HG03039 (cell line): ENCODE results near the gene DIS3.
A peak's percentile ranks its signal among the peaks of the same experiment; 100 is the strongest.
"Not testable (repeated sequence)": the region's sequence is repeated elsewhere in the genome, so short reads cannot be mapped to it uniquely, and the experiment has no call there.

ENCODE experiments used
- ATAC-seq: cut with Tn5 transposase; IDR thresholded peaks from one replicate; pipeline ENCODE4 v1.9.1; 2021; ENCODE audit warnings: mild to moderate bottlenecking, moderate library complexity; ENCODE audit not compliant: unreplicated experiment

DIS3 gene

DNA sequence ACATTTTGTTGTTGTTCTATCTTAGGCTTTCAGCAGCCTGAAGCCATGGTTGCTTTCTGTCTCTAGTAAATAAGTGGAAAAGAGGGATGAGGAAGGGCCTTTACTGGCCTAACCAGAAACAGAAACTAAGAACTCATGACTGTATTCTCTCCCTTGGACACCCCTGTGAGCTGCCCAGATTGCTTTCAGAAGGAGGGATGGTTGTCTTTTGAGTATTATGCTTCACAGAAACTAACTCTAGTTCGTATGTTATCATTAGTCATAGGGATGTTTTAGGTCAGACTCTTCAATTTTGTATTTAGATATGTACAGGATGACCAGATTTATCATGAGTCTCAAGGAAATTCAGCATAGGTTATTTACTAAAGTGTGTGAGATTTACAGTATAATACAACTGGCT lies 36.4 kb downstream of the DIS3 start:
- ATAC-seq = peak; percentile 77

DNA sequence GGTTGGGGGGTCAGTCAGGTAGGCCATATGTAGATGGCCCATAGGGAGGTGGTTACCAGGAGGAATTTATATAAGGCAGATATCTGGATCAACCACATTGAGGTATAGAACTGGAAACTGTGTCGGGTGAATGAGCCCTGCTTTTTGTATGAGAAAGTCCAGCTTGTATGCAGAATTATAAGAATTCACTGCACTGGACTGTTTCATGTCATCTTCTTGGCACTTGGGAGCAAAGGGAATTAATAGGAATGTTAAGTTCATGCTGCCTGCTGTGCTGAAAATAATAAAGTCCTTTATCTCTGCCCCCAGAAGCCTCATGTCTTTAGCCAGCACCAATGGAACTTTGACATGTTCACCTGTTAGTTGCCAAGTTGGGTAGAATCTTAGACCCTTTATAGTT lies 41.7 kb downstream of the DIS3 start:
- no peak for ATAC-seq

DNA sequence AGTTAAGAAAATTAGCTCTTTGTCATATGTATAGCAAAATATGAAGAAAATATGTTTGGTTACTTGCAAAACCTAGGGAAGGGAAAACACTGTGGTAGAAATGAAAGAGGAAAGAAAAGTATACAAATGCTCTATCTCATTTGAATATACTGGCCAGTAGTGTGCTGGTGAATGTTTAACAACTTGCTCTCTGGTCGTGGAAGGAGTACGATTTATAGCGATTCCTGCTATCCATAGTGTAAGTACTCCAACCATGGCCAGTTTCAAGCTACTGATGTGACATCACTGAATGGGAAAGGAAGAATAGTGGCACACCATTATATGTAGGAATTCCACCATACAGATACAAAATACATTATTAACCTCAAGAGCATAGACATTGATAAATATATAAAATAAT lies 44.7 kb downstream of the DIS3 start:
- no peak for ATAC-seq

DNA sequence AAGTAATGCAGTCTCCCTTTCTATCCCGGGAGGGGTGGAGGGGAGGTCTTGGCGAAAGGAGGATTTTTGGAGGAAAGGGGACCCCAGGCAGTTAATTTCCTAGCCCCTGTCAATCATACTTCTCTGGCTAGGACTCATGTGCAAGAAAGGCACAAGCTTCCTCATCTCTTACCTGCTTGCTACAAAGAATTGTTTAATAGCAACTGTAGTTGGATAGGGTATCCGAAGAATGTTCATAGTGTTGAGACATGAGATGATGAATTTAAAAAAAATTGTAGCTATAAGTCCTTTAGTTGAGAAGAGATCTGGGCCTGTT lies 53.5 kb downstream of the DIS3 start:
- no peak for ATAC-seq

DNA sequence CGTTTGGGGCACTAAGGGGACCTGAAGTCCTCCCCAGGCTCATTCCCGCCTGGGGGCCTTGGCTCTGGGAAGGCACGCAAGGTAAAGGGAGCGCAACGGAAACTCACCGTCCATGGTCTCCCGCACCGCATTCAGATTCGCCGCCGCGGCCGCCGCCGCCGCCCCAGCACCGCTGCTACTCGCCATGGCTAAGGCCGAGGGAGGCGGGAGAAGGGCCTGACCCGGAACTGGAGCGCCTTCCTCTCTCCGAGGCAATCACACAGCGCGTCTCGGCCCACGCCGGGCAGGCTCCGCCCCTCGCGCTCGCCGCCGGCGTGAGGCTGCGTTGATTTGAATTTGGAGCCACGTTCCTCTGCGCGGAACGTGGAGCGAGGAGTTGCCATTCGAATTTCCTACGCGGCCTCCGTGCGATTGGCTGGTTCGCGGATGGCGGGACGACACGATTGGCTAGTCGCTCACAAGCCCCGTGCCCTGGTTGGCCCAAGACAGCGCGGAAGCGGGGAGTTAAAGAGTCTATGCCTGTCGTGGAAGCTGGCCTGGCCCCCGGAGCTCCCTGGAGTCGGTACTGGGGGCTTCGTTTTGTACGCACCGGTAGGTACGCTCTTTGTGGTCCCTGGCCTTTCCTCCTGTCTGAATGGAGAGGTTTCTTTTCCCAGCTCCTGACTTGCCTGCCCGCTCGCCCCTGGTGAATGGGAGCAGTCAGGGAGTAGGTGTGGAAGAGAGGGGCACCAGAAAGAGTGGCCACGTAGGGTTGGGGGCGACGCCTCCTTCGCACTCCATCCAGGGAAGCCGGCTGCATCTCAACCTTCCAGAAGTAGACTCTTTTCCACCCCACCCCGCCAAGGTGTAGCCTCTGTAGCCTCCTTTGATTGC lies 54.0 kb downstream of the DIS3 start, which contains the start of the genes BORA and MZT1:
Gene BORA, plus strand, starts transcription at position 507 of the 873 bp plus-strand sequence. CDS start 1,018 bp downstream, outside the sequence.
Gene MZT1, minus strand, starts transcription at position 213 of the 873 bp plus-strand sequence. Its CDS starts 27 bp downstream, at position 186.
- ATAC-seq = peak; percentile 95

DNA sequence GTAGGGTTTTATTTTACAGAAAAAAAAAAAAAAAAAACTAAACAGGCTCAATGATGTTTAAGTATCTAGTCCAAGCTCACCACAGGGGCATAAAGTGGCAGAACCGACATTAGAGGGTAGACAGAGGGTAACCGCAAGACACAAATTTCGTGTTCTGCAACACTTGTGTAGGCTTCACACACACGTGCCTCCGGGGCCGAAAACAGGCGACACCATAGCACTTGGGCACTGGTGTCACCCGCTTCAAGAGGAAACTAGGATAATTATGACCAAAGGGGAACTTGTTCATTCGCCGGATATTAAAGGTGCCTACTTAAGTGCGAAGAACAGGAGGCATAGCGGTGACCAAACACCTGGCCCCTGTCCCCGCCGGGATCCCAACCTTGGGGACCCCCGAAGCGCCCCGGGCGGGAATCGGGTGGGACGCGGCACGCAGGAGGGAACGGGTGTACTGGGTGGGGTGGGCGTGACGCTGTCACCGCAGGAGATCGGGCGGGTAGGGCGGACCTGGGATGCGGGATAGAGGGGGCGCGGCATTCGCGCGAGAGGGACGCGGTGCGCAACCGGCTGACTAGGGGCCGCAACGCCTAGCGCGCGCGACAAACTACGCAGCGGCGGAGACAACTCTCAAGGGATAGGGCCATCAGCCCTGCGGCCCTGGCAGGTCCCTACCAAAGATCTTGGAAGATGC lies 54.8 kb downstream of the DIS3 start:
- peak; percentile 17 for ATAC-seq

DNA sequence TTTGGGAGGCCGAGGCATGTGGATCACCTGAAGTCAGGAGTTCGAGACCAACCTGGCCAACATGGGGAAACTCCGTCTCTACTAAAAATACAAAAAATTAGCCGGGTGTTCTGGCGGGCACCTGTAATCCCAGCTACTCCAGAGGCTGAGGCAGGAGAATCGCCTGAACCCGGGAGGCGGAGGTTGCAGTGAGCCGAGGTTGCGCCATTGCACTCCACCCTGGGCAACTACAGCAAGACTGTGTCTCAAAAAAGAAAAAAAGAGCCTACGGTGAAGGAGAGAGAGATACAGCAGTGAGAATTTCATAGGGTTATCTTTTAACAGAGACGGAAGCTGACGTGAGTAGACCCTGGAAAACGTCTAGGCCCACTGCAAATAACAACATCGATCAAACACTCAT lies 55.5 kb downstream of the DIS3 start:
- not testable (repeated sequence) for ATAC-seq

DNA sequence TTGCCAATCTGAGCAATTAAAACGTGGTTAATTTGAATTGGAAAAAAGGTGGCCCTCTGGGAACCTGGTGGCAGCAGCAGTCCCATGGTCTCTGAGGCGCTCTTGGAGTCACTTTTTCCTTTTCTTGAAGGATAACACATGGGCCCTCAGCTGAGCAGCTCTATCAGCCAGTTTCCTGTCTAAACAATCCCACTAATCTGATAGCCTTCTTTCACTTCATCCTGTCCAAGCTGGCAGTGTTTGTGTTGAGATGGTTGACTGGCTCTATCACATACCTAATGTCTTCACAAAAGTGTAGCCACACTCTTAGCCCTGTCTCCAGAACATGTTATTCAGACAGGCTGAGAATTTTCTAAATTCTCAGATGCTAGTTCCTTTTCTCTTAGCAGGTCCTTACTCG lies 64.9 kb downstream of the DIS3 start:
- no peak for ATAC-seq
